Progenitor cell of endocrine pancreas (in vitro differentiated cells): ENCODE data around the gene PMFBP1. TPM values are rescaled to one million over a fixed set of nuclear protein-coding genes. Genes with fewer than 3 reads are reported as not detected.

Experiments
- DNase-seq: peaks from one replicate; pipeline ENCODE4 v3.0.0; 2021; ENCODE audit warnings: low spot score; ENCODE audit not compliant: unreplicated experiment
- H3K27ac Mint-ChIP-seq: 2 replicates; pipeline ENCODE4 v1.8.0; 2021; ENCODE audit warnings: mild to moderate bottlenecking, moderate library complexity, mixed read lengths
- H3K27me3 Mint-ChIP-seq: 2 replicates; pipeline ENCODE4 v1.8.0; 2021; ENCODE audit warnings: mixed read lengths
- H3K36me3 Mint-ChIP-seq: 2 replicates; pipeline ENCODE4 v1.8.0; 2022; ENCODE audit warnings: mixed read lengths; ENCODE audit not compliant: insufficient read depth
- H3K4me1 Mint-ChIP-seq: 2 replicates; pipeline ENCODE4 v1.8.0; 2021; ENCODE audit warnings: low read depth, mixed read lengths
- H3K4me3 Mint-ChIP-seq: 2 replicates; pipeline ENCODE4 v1.8.0; 2021; ENCODE audit warnings: low read depth, mild to moderate bottlenecking, moderate library complexity, mixed read lengths
- H3K9me3 Mint-ChIP-seq: 2 replicates; pipeline ENCODE4 v1.8.0; 2021; ENCODE audit warnings: low read depth, mixed read lengths
- total RNA-seq: library from RNA; stranded (reverse); gene quantifications from 2 replicates; pipeline ENCODE4 v1.2.1, GENCODE V29; 2021
- TF ChIP-seq, protein P1 (sequence below): fragments of 200-600 bp; sonication (generic); IDR thresholded peaks from one replicate; pipeline ENCODE4 v1.5.0; 2021; ENCODE audit warnings: antibody characterized with exemption, mild to moderate bottlenecking; ENCODE audit not compliant: unreplicated experiment

Gene PMFBP1
- total RNA-seq, 1 donor from 2014 or later, result 3.9 TPM

DNA sequence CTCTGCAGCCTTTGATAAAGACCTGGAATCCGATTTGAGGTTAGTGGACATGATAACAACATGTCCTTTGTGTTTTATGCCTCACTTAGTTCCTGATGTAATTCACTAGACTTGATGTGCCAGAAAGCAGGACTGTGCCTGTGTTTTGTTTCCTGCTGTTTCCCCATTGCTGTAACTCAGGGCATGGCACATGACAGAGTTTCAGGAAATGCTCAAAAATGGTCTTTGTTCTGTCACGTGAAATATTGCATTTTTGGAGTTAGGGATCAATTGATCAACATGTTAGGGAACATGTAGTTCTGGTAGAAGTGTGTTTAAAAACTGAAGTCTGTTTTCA, 45.6 kb downstream of the PMFBP1 start:
- no peak overlapping the region for H3K27ac Mint-ChIP-seq
- H3K4me1 Mint-ChIP-seq, result peaks cover 8% of the 10 kb centered on the region

DNA sequence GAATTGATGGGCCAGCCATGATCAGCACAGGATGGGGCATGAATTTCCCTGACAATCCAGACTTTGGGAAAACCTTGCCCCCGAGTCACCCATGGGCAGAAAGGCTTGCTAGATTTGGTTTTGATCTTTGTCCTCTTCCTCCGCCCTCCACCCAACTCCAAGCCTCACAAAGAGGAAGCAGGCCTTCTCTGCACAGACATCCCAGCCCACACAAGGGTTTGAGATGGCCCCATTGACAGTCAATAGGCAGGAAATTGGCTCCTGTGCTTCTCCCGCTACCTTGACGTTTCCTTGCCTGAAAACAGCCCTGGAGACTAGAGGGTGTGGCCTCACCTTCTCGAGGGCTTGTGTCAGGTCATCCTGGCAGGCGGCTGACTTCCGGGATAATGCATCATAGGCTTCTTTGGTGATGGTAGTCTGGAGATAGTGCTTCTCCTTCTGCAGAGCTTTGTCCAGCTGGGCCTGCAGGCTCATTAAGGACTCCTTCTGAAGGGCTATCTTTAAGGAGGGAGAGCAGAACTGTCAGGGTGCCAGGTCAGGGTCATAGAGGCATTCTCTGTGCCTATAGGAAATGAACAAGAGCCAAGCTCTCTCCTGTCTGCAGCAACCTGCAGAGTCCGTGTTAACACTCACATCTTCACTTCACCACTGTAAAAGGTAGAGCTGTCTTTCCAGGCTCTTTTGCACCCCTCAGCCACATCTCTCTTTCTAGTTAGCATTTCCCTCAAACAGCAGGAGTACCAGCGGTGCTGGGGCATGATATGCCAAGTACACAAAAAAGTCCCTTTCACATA, 46.1 kb downstream of the PMFBP1 start:
- no peak overlapping the region for H3K27ac Mint-ChIP-seq
- TF ChIP-seq, protein P1, sequence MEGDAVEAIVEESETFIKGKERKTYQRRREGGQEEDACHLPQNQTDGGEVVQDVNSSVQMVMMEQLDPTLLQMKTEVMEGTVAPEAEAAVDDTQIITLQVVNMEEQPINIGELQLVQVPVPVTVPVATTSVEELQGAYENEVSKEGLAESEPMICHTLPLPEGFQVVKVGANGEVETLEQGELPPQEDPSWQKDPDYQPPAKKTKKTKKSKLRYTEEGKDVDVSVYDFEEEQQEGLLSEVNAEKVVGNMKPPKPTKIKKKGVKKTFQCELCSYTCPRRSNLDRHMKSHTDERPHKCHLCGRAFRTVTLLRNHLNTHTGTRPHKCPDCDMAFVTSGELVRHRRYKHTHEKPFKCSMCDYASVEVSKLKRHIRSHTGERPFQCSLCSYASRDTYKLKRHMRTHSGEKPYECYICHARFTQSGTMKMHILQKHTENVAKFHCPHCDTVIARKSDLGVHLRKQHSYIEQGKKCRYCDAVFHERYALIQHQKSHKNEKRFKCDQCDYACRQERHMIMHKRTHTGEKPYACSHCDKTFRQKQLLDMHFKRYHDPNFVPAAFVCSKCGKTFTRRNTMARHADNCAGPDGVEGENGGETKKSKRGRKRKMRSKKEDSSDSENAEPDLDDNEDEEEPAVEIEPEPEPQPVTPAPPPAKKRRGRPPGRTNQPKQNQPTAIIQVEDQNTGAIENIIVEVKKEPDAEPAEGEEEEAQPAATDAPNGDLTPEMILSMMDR, result no peak
- no peaks in the 10 kb centered on the region for H3K36me3 Mint-ChIP-seq
- H3K27me3 Mint-ChIP-seq, result peaks cover 17% of the 10 kb centered on the region
- no peaks in the 10 kb centered on the region for H3K9me3 Mint-ChIP-seq
- peaks cover 8% of the 10 kb centered on the region for H3K4me1 Mint-ChIP-seq
- no peak for DNase-seq
- H3K4me3 Mint-ChIP-seq, result no peak overlapping the region

More for the DNA sequence above, 45.6 kb downstream of the PMFBP1 start:
- DNase-seq, result no peak
- peaks cover 22% of the 10 kb centered on the region for H3K27me3 Mint-ChIP-seq
- no peaks in the 10 kb centered on the region for H3K9me3 Mint-ChIP-seq
- TF ChIP-seq, protein P1, result no peak
- H3K36me3 Mint-ChIP-seq, result no peaks in the 10 kb centered on the region
- H3K4me3 Mint-ChIP-seq, result no peak overlapping the region

DNA sequence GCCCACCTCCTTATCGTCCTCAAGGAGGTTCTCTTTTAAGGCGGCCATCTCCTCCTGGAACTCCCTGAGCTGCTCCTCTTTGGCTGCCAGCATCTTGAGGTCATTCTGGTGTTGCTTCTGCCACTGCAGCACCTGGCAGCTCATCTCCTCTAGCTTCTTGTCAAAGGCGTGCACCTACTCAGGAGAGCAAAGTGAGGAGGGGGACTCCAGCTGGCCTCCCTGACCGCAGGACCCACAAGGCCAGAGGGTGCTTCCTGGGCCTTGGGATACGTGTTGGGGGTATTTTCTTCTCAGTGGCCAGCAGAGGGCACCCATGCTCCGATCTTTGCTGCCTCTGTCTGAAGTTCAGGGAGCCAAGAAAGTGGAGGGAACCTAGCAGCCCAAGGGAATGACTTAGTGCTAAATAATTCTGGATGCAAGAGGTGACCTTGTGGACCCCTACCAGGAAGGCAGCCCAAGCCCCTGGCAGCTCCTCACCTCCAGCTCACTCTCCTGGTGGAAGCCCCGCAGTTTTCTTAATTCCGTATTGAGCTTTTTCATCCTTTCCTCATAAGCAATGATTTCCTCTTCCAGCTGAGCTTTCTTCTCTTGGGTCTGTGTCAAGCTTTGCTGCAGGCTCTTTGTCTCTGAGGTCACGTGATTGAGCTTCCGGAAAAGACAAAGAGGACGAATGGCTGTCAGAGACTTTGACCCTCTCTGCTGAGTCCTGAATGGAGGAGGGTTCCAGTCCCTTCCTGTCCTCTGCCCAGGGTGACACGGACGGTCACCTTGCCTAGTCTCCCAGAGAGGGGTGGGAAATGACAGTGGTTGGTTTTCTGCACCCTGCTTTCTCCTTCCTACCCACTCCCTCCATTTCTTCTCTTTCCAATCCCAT, 47.0 kb downstream of the PMFBP1 start:
- H3K4me3 Mint-ChIP-seq, result no peak overlapping the region
- TF ChIP-seq, protein P1, result peak; percentile 88
- H3K36me3 Mint-ChIP-seq, result no peaks in the 10 kb centered on the region
- no peaks in the 10 kb centered on the region for H3K9me3 Mint-ChIP-seq
- peaks cover 8% of the 10 kb centered on the region for H3K4me1 Mint-ChIP-seq
- H3K27me3 Mint-ChIP-seq, result peaks cover 12% of the 10 kb centered on the region
- H3K27ac Mint-ChIP-seq, result no peak overlapping the region
- DNase-seq, result peak; percentile 58

DNA sequence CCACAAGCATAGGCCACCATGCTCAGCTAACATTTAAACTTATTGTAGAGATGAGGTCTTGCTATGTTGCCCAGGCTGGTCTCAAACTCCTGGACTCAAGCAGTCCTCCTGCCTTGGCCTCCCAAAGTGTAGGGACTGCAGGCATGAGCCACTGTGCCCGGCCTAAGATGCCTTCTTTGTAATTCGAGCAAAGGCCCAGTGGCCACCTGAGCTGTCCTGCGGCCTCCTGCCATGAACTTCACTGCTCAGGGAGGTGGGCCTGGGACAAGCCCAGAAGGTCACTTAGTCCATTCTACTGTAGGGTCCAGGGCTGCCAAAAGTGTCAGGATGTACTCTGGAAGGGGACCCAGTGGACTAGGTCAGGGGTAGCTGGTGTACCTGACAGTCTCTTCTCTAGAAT, 47.8 kb downstream of the PMFBP1 start:
- Mint-ChIP-seq H3K27me3 (peaks cover 12% of the 10 kb centered on the region), H3K4me3 (no peak overlapping the region), H3K36me3 (no peaks in the 10 kb centered on the region), H3K27ac (no peak overlapping the region), H3K9me3 (no peaks in the 10 kb centered on the region), H3K4me1 (peaks cover 8% of the 10 kb centered on the region)
- TF ChIP-seq, protein P1, result no peak
- no peak for DNase-seq

DNA sequence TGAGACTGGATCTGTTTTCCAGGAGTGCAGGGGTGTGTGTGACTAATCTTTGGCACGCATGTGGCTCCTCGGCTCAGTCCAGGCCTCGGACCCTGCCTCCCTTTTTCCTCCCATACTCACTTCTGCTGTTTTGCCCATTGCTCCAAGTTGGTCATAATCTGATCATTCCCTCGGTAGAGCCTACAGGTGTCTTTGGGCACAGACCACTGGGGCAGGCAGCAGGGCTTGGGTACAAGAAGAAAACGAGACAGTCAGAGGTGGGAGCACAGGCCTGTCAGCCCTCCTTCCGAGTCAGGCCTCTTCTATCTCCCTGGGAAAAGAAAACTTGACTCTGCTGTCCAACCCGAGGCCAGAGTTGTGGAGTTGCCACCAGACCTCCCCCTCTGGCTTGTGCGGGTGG, 48.5 kb downstream of the PMFBP1 start:
- Mint-ChIP-seq H3K9me3 (no peaks in the 10 kb centered on the region), H3K4me1 (peaks cover 8% of the 10 kb centered on the region), H3K36me3 (no peaks in the 10 kb centered on the region), H3K27me3 (peaks cover 7% of the 10 kb centered on the region), H3K27ac (no peak overlapping the region), H3K4me3 (no peak overlapping the region)
- DNase-seq, result no peak
- TF ChIP-seq, protein P1, result no peak
